ENCODE measurements around the gene METTL22. TPM values are rescaled to one million over a fixed set of nuclear protein-coding genes. Genes with fewer than 3 reads are reported as not detected.

Gene METTL22
- total RNA-seq, 1 experiment from 2014 or later, result 36.7 TPM

DNA sequence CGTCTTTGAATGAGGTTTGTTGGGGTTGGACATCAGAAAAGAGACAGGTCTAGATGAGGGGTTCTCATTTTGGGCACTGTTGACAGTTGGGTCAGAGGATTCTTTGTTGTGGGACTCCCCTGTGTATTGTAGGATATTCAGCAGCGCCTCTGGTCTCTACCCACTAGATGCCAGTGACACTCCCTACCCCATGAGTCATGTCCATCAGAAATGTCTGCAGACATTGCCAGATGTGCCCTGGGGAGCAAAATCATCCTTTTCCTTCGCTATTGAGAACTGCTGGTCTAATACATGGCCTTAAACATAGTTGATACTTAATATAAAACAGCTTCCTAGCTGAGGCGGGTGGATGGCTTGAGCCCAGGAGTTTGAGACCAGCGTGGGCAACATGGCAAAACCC lies 56.0 kb downstream of the METTL22 start:
- Mint-ChIP-seq H3K27me3 (ENCODE audit: insufficient read depth, unreplicated experiment) (no peaks in the 10 kb centered on the region), H3K4me1 (ENCODE audit: insufficient read depth, unreplicated experiment) (peaks cover 34% of the 10 kb centered on the region), H3K27ac (ENCODE audit: low read depth, unreplicated experiment) (no peak overlapping the region), H3K4me3 (ENCODE audit: unreplicated experiment) (no peak overlapping the region), H3K9me3 (ENCODE audit: unreplicated experiment) (no peaks in the 10 kb centered on the region), H3K36me3 (ENCODE audit: insufficient read depth, unreplicated experiment) (peaks cover 6% of the 10 kb centered on the region)
- TF ChIP-seq, protein P1, sequence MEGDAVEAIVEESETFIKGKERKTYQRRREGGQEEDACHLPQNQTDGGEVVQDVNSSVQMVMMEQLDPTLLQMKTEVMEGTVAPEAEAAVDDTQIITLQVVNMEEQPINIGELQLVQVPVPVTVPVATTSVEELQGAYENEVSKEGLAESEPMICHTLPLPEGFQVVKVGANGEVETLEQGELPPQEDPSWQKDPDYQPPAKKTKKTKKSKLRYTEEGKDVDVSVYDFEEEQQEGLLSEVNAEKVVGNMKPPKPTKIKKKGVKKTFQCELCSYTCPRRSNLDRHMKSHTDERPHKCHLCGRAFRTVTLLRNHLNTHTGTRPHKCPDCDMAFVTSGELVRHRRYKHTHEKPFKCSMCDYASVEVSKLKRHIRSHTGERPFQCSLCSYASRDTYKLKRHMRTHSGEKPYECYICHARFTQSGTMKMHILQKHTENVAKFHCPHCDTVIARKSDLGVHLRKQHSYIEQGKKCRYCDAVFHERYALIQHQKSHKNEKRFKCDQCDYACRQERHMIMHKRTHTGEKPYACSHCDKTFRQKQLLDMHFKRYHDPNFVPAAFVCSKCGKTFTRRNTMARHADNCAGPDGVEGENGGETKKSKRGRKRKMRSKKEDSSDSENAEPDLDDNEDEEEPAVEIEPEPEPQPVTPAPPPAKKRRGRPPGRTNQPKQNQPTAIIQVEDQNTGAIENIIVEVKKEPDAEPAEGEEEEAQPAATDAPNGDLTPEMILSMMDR (IDR thresholded peaks at IDR 0.05; ENCODE audit: unreplicated experiment), result no peak
- intact Hi-C loops (cut with micrococcal nuclease), result loop anchor here (1.0 kb wide), 1 partner anchor 115 kb away; no protein-coding TSS in a partner anchor
- peak; percentile 72 for DNase-seq (ENCODE audit: unreplicated experiment)
- no TSS peak for BruUV-seq (replicated peaks)
- POLR2A ChIA-PET, result interaction anchor here (0.7 to 1.7 kb wide), 4 partner anchors 10 to 121 kb away, joined by 3 to 7 read pairs (median 4); partner anchors contain the start of genes PMM2 and TMEM186
- CTCF ChIA-PET, result interaction anchor here (0.6 to 2.0 kb wide), 4 partner anchors 14 to 189 kb away, joined by 3 to 7 read pairs (median 6); no protein-coding TSS in a partner anchor

DNA sequence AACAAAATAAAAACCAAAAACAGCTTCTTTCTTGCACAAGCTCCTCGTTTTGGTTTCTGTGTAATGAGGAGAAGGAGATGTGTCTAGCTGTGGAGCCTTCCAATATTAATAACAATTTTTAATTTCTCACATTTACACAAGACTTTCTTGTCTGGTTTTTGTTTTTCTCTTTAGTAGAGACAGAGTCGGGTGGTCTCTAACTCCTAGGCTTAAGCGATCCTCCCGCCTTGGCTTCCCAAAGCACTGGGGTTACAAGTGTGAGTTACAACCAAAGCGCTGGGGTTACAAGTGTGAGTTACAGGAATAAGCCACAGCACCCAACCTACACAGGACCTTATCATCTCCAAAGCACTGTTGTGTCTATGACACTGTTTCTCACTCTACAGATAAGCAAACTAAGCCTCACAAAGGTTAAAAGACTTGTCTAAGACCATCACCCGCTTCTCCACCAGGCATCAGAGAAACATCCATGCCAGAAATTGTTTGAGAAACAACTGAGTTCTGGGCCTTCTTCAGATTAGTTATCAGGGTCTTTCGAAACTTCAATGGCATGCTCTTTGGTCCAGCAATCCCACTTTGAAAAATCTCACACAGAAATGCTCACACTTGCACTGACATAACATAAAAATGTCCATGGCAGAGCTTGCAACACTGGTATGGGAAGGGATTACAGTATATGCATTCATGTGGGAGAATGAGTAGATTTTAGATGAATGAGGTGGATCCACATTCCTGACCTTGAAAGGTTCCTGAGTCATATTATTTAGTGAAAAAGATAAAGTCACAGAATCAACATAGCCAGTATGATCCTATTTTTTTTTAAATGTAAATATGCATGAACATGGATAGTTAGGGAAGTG lies 56.8 kb downstream of the METTL22 start:
- peaks cover 6% of the 10 kb centered on the region for H3K36me3 Mint-ChIP-seq (ENCODE audit: insufficient read depth, unreplicated experiment)
- no peak overlapping the region for H3K27ac Mint-ChIP-seq (ENCODE audit: low read depth, unreplicated experiment)
- peaks cover 37% of the 10 kb centered on the region for H3K4me1 Mint-ChIP-seq (ENCODE audit: insufficient read depth, unreplicated experiment)
- ChIA-PET POLR2A (interaction anchor here (0.7 to 1.7 kb wide), 4 partner anchors 11 to 120 kb away, joined by 3 to 7 read pairs (median 4); partner anchors contain the start of genes PMM2 and TMEM186), CTCF (interaction anchor here (0.6 to 2.0 kb wide), 6 partner anchors 15 to 219 kb away, joined by 3 to 7 read pairs (median 4); no protein-coding TSS in a partner anchor)
- H3K9me3 Mint-ChIP-seq (ENCODE audit: unreplicated experiment), result no peaks in the 10 kb centered on the region
- intact Hi-C loops (cut with micrococcal nuclease), result no loop called here
- H3K4me3 Mint-ChIP-seq (ENCODE audit: unreplicated experiment), result no peak overlapping the region
- peak; percentile 21 for DNase-seq (ENCODE audit: unreplicated experiment)
- BruUV-seq (replicated peaks), result no TSS peak
- TF ChIP-seq, protein P1 (IDR thresholded peaks at IDR 0.05; ENCODE audit: unreplicated experiment), result no peak
- no peaks in the 10 kb centered on the region for H3K27me3 Mint-ChIP-seq (ENCODE audit: insufficient read depth, unreplicated experiment)

DNA sequence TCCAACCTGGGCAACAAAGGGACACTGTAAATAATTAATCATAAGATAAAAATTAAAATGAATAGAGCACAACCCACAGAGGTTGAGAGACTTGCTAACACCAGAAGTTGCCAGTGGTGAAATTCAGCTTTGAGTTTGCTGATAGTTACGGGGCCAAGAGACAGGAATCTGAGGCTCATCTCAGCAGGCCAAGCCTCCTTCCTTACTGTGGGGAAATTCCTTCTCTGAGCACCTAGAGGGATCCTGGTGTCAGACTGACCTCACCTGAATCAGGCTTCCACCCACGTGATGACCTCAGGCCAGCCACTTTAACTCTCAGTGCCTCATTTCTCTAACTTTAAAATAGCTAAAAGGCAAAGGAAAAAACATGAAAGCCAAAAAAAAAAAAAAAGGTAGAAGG lies 57.7 kb downstream of the METTL22 start:
- Mint-ChIP-seq H3K27me3 (ENCODE audit: insufficient read depth, unreplicated experiment) (no peaks in the 10 kb centered on the region), H3K36me3 (ENCODE audit: insufficient read depth, unreplicated experiment) (peaks cover 6% of the 10 kb centered on the region), H3K4me1 (ENCODE audit: insufficient read depth, unreplicated experiment) (peaks cover 37% of the 10 kb centered on the region), H3K9me3 (ENCODE audit: unreplicated experiment) (no peaks in the 10 kb centered on the region), H3K4me3 (ENCODE audit: unreplicated experiment) (no peak overlapping the region), H3K27ac (ENCODE audit: low read depth, unreplicated experiment) (no peak overlapping the region)
- DNase-seq (ENCODE audit: unreplicated experiment), result no peak
- intact Hi-C loops (cut with micrococcal nuclease), result no loop called here
- ChIA-PET POLR2A (interaction anchor here (1.7 kb wide), 1 partner anchor 51 kb away, joined by 3 read pairs; no protein-coding TSS in a partner anchor), CTCF (interaction anchor here (0.6 to 2.0 kb wide), 2 partner anchors 109 to 113 kb away, joined by 3 to 7 read pairs; no protein-coding TSS in a partner anchor)
- no TSS peak for BruUV-seq (replicated peaks)
- TF ChIP-seq, protein P1 (IDR thresholded peaks at IDR 0.05; ENCODE audit: unreplicated experiment), result no peak

DNA sequence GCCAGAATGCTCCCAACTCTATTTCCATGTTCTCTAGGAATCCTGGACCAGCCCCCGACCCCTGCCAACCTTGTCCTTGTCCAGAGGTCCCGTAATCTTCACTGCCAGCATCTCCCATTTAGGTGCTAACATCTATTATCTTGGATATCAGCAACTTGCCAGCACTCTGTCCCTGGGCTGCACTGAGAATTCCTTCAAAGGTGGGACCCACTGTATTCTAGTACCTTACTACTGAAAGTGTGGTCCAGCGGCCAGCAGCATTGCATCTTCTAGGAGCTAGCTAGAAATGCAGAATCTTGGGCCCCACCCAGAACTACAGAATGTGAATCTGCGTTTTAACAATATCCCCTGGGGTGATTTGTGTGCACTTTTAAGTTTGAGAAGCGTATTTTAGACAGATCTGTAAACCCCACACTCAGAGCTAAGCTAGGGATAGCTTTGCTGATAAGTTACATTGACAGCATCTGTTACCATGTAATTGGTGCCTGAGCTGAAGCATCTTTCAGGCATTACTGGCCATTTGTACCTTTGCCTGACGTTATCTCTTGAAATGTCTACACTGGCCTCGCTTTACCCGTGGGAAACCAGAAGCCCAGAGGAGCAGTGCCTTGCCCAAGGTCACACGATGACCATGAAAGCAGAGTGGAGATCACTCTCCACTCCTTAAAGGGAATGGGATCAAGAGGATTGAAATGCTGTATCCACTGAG lies 61.2 kb downstream of the METTL22 start:
- intact Hi-C loops (cut with micrococcal nuclease), result no loop called here
- CTCF ChIA-PET, result no interaction called here

More for the DNA sequence above, 61.2 kb downstream of the METTL22 start:
- Mint-ChIP-seq H3K4me3 (ENCODE audit: unreplicated experiment) (no peak overlapping the region), H3K27ac (ENCODE audit: low read depth, unreplicated experiment) (no peak overlapping the region), H3K27me3 (ENCODE audit: insufficient read depth, unreplicated experiment) (no peaks in the 10 kb centered on the region), H3K4me1 (ENCODE audit: insufficient read depth, unreplicated experiment) (peaks cover 33% of the 10 kb centered on the region), H3K9me3 (ENCODE audit: unreplicated experiment) (no peaks in the 10 kb centered on the region), H3K36me3 (ENCODE audit: insufficient read depth, unreplicated experiment) (no peaks in the 10 kb centered on the region)
- BruUV-seq (replicated peaks), result no TSS peak
- TF ChIP-seq, protein P1 (IDR thresholded peaks at IDR 0.05; ENCODE audit: unreplicated experiment), result no peak
- no peak for DNase-seq (ENCODE audit: unreplicated experiment)
- POLR2A ChIA-PET, result interaction anchor here (1.0 kb wide), 1 partner anchor 64 kb away, joined by 3 read pairs; no protein-coding TSS in a partner anchor
